H9 (cell line): ENCODE measurements around the gene HSPA4. TPM values are rescaled to one million over a fixed set of nuclear protein-coding genes. Genes with fewer than 3 reads are reported as not detected.

ENCODE experiments used
- DNase-seq: peaks from one replicate; pipeline ENCODE4 v3.0.0-alpha.2; 2017
- H2AFZ ChIP-seq: one replicate; pipeline ENCODE4 v1.6.1; 2013; ENCODE audit warnings: mild to moderate bottlenecking, low read length, control low read depth, moderate library complexity
- H2AK5ac ChIP-seq: 2 replicates; pipeline ENCODE4 v1.6.1; 2013; ENCODE audit warnings: low read length, control low read depth, mixed read lengths; ENCODE audit not compliant: insufficient read length
- H2BK120ac ChIP-seq: one replicate; pipeline ENCODE4 v1.6.1; 2013; ENCODE audit warnings: low read depth, mild to moderate bottlenecking, low read length, control low read depth, inconsistent platforms; ENCODE audit not compliant: poor library complexity, severe bottlenecking
- H2BK12ac ChIP-seq: 2 replicates; pipeline ENCODE4 v1.6.1; 2013; ENCODE audit warnings: low read length, control low read depth, mixed read lengths, low read depth; ENCODE audit not compliant: insufficient read length
- H2BK15ac ChIP-seq: 2 replicates; pipeline ENCODE4 v1.6.1; 2013; ENCODE audit warnings: low read depth, low read length, control low read depth
- H2BK20ac ChIP-seq: one replicate; pipeline ENCODE4 v1.6.1; 2013; ENCODE audit warnings: low read depth, mild to moderate bottlenecking, low read length, control low read depth, inconsistent platforms; ENCODE audit not compliant: poor library complexity, severe bottlenecking
- H2BK5ac ChIP-seq: 2 replicates; pipeline ENCODE4 v1.6.1; 2013; ENCODE audit warnings: low read length, control low read depth, mixed read lengths; ENCODE audit not compliant: insufficient read length
- H3K14ac ChIP-seq: 2 replicates; pipeline ENCODE4 v1.6.1; 2013; ENCODE audit warnings: low read length, control low read depth; ENCODE audit not compliant: insufficient read depth
- H3K18ac ChIP-seq: 2 replicates; pipeline ENCODE4 v1.6.1; 2013; ENCODE audit warnings: low read depth, mild to moderate bottlenecking, mixed read lengths, low read length, control low read depth; ENCODE audit not compliant: insufficient read length
- H3K23ac ChIP-seq: 2 replicates; pipeline ENCODE4 v1.6.1; 2013; ENCODE audit warnings: low read length, control low read depth, mixed read lengths, low read depth; ENCODE audit not compliant: insufficient read length
- H3K23me2 ChIP-seq: 2 replicates; pipeline ENCODE4 v1.6.1; 2013; ENCODE audit warnings: low read depth, mild to moderate bottlenecking, mixed read lengths, low read length, control low read depth; ENCODE audit not compliant: insufficient read length, poor library complexity, severe bottlenecking
- H3K27ac ChIP-seq: 2 replicates; pipeline ENCODE4 v1.5.1; 2013; ENCODE audit warnings: low read length, control low read depth, mixed read lengths, low read depth; ENCODE audit not compliant: insufficient read length
- H3K27me3 ChIP-seq: 2 replicates; pipeline ENCODE4 v1.6.1; 2013; ENCODE audit warnings: low read length, control low read depth, inconsistent platforms; ENCODE audit not compliant: insufficient read depth
- H3K4ac ChIP-seq: 2 replicates; pipeline ENCODE4 v1.6.1; 2013; ENCODE audit warnings: low read depth, mild to moderate bottlenecking, control low read depth, inconsistent platforms, low read length, moderate library complexity
- H3K4me1 ChIP-seq: 2 replicates; pipeline ENCODE4 v1.6.1; 2013; ENCODE audit warnings: low read length, control low read depth, inconsistent platforms; ENCODE audit not compliant: insufficient read depth
- H3K4me2 ChIP-seq: 2 replicates; pipeline ENCODE4 v1.6.1; 2013; ENCODE audit warnings: low read length, control low read depth, mixed read lengths; ENCODE audit not compliant: insufficient read length, insufficient read depth
- H3K56ac ChIP-seq: 2 replicates; pipeline ENCODE4 v1.6.1; 2013; ENCODE audit warnings: low read depth, mild to moderate bottlenecking, mixed read lengths, low read length, control low read depth; ENCODE audit not compliant: insufficient read length
- H3K79me1 ChIP-seq: 2 replicates; pipeline ENCODE4 v1.6.1; 2013; ENCODE audit warnings: low read depth, mild to moderate bottlenecking, moderate library complexity, low read length, control low read depth, inconsistent platforms; ENCODE audit not compliant: insufficient read depth, poor library complexity, severe bottlenecking
- H3K79me2 ChIP-seq: 2 replicates; pipeline ENCODE4 v1.6.1; 2013; ENCODE audit warnings: low read length, control low read depth, inconsistent platforms; ENCODE audit not compliant: insufficient read depth
- H3K9ac ChIP-seq: 2 replicates; pipeline ENCODE4 v1.6.1; 2013; ENCODE audit warnings: low read length, control low read depth, mixed read lengths; ENCODE audit not compliant: insufficient read length; ENCODE audit errors: extremely low read depth
- H3K9me3 ChIP-seq: one replicate; pipeline ENCODE4 v1.6.1; 2013; ENCODE audit warnings: low read depth, low read length, inconsistent platforms; ENCODE audit not compliant: control insufficient read depth
- H3T11ph ChIP-seq: one replicate; pipeline ENCODE4 v1.6.1; 2013; ENCODE audit warnings: mild to moderate bottlenecking, low read length, control low read depth, inconsistent platforms
- H4K20me1 ChIP-seq: one replicate; pipeline ENCODE4 v1.6.1; 2013; ENCODE audit not compliant: control insufficient read depth, insufficient read length, insufficient read depth
- H4K5ac ChIP-seq: 2 replicates; pipeline ENCODE4 v1.6.1; 2013; ENCODE audit warnings: low read depth, mild to moderate bottlenecking, mixed read lengths, low read length, control low read depth; ENCODE audit not compliant: insufficient read length
- H4K8ac ChIP-seq: replicated peaks from 2 replicates; pipeline ENCODE4 v1.6.1; 2013; ENCODE audit warnings: low read length, control low read depth, mixed read lengths, low read depth; ENCODE audit not compliant: insufficient read length
- H4K91ac ChIP-seq: 2 replicates; pipeline ENCODE4 v1.6.1; 2013; ENCODE audit warnings: low read depth, mild to moderate bottlenecking, moderate library complexity, mixed read lengths, low read length, control low read depth; ENCODE audit not compliant: insufficient read length
- H3K27ac Mint-ChIP-seq, 3 experiments: 2 replicates in 2 of 3; 3 replicates in 1 of 3; pipeline ENCODE4 v1.8.0; 2020 to 2021; ENCODE audit warnings: mixed read lengths in 3 of 3, mild to moderate bottlenecking in 1 of 3, moderate library complexity in 1 of 3
- H3K27me3 Mint-ChIP-seq: 2 replicates; pipeline ENCODE4 v1.8.0; 2021; ENCODE audit warnings: low read depth, mild to moderate bottlenecking, moderate library complexity, mixed read lengths
- H3K36me3 Mint-ChIP-seq, 3 experiments: 2 replicates in 2 of 3; 3 replicates in 1 of 3; pipeline ENCODE4 v1.8.0; 2020 to 2021; ENCODE audit warnings: low read depth in 3 of 3, mixed read lengths in 3 of 3; ENCODE audit not compliant: insufficient read depth in 1 of 3
- H3K4me1 Mint-ChIP-seq, 2 experiments: 2 replicates each; pipeline ENCODE4 v1.8.0; 2020; ENCODE audit warnings: mixed read lengths in 2 of 2
- H3K4me3 Mint-ChIP-seq, 2 experiments: 2 replicates in 1 of 2; 3 replicates in 1 of 2; pipeline ENCODE4 v1.8.0; 2020 to 2021; ENCODE audit warnings: mild to moderate bottlenecking in 2 of 2, mixed read lengths in 2 of 2, moderate library complexity in 1 of 2
- H3K9me3 Mint-ChIP-seq, 2 experiments: 2 replicates in 1 of 2; 3 replicates in 1 of 2; pipeline ENCODE4 v1.8.0; 2020; ENCODE audit warnings: mild to moderate bottlenecking in 2 of 2, mixed read lengths in 2 of 2, moderate library complexity in 1 of 2
- CTCF ChIP-seq: fragments of 200-600 bp; sonication (generic); conservative IDR thresholded peaks from 3 replicates; pipeline ENCODE4 v1.8.0; 2021; ENCODE audit warnings: antibody characterized with exemption, mild to moderate bottlenecking
- WGBS: extraction: QIAGEN DNeasy Blood & Tissue Kit; methylation state at CpG from one replicate; pipeline ENCODE4 v1.1.7; 2013; ENCODE audit warnings: missing lambda C conversion rate, low lambda C conversion rate, mixed read lengths; ENCODE audit not compliant: insufficient read length; ENCODE audit errors: extremely low coverage; 5-methylcytosine and 5-hydroxymethylcytosine counted together
- total RNA-seq: library from RNA; stranded (reverse); gene quantifications from 2 replicates; pipeline ENCODE4 v1.2.1, GENCODE V29; 2021

The HSPA4 gene
- total RNA-seq, 1 experiment from 2014 or later: 293 TPM

GRCh38 chr5:133075572-133076536 lies 24.0 kb downstream of the HSPA4 start:
- Histone ChIP-seq H3K79me2 (peaks cover 19% of the 10 kb centered on the region; the same call in 1 of the 2 replicates), H3K18ac (no peak overlapping the region), H4K20me1 (no peaks in the 10 kb centered on the region), H3K79me1 (peaks cover under 1% of the 10 kb centered on the region), H3K4me1 (peaks cover 2% of the 10 kb centered on the region; the same call in 1 of the 2 replicates), H3K14ac (no peak overlapping the region), H2BK15ac (no peak overlapping the region), H3K56ac (no peak overlapping the region), H2BK12ac (no peak overlapping the region), H3K4ac (no peak overlapping the region), H3K23ac (no peak overlapping the region), H3K27ac (no peak overlapping the region), H3K9me3 (no peaks in the 10 kb centered on the region), H4K91ac (no peak overlapping the region), H3K4me2 (no peak overlapping the region), H3T11ph (no peak overlapping the region), H4K5ac (no peak overlapping the region), H3K27me3 (no peaks in the 10 kb centered on the region), H3K9ac (no peak overlapping the region), H4K8ac (no peak overlapping the region), H3K23me2 (peaks cover 2% of the 10 kb centered on the region), H2AFZ (no peak overlapping the region), H2BK5ac (no peak overlapping the region), H2BK20ac (no peak overlapping the region), H2BK120ac (no peak overlapping the region), H2AK5ac (no peak overlapping the region)
- Mint-ChIP-seq H3K4me1 (peaks cover 13 to 14% of the 10 kb centered on the region in 2 experiments), H3K36me3 (peaks cover 44 to 88% (median 76%) of the 10 kb centered on the region in 3 experiments; a peak in 6 of 7 replicates), H3K4me3 (no peak overlapping the region), H3K27ac (no peak overlapping the region), H3K27me3 (no peaks in the 10 kb centered on the region), H3K9me3 (no peaks in the 10 kb centered on the region)
- DNase-seq: no peak
- no CpG with 5 or more reads among the region's 7 CpGs for WGBS
- no peak for TF ChIP-seq CTCF
